NOMO-1 treated with DMSO at 0.1 percent for 48 hours (cell line): ENCODE data around the gene FAM163B.

ENCODE experiments used
- DNase-seq: peaks from one replicate; lab custom pipeline; 2025; ENCODE audit not compliant: unreplicated experiment; lab: John Stamatoyannopoulos, UW

FAM163B gene

GRCh38 chr9:133583111-133583510 is 26.1 kb downstream of the FAM163B start:
- no peak for DNase-seq

GRCh38 chr9:133582501-133583045 is 26.6 kb downstream of the FAM163B start:
- no peak for DNase-seq

GRCh38 chr9:133581513-133582343 is 27.5 kb downstream of the FAM163B start:
- no peak for DNase-seq

GRCh38 chr9:133581011-133581410 is 28.2 kb downstream of the FAM163B start:
- no peak for DNase-seq

- no peak for DNase-seq
These were observed 28.8 kb downstream of the FAM163B start for GRCh38 chr9:133580419-133580738.

GRCh38 chr9:133579601-133580418 is 29.4 kb downstream of the FAM163B start:
- no peak for DNase-seq

- DNase-seq: no peak
These were observed 30.4 kb downstream of the FAM163B start for GRCh38 chr9:133578524-133579441.

GRCh38 chr9:133577737-133578112 is 31.5 kb downstream of the FAM163B start:
- no peak for DNase-seq

- DNase-seq: no peak
These were observed 32.1 kb downstream of the FAM163B start for GRCh38 chr9:133576875-133577736.

- DNase-seq: no peak
These were observed 32.9 kb downstream of the FAM163B start for GRCh38 chr9:133576031-133576874.

GRCh38 chr9:133575186-133576030 is 33.8 kb downstream of the FAM163B start:
- no peak for DNase-seq

- DNase-seq: no peak
These were observed 34.4 kb downstream of the FAM163B start for GRCh38 chr9:133574771-133575170.

GRCh38 chr9:133573791-133574515 is 35.2 kb downstream of the FAM163B start:
- no peak for DNase-seq

GRCh38 chr9:133572821-133573361 is 36.3 kb downstream of the FAM163B start:
- no peak for DNase-seq

GRCh38 chr9:133571896-133572595 is 37.1 kb downstream of the FAM163B start:
- DNase-seq: no peak

- no peak for DNase-seq
These were observed 37.7 kb downstream of the FAM163B start for GRCh38 chr9:133571391-133571890.

- DNase-seq: no peak
These were observed 38.5 kb downstream of the FAM163B start for GRCh38 chr9:133570691-133571080.
